ENCODE results near the gene ASPG.

DNA sequence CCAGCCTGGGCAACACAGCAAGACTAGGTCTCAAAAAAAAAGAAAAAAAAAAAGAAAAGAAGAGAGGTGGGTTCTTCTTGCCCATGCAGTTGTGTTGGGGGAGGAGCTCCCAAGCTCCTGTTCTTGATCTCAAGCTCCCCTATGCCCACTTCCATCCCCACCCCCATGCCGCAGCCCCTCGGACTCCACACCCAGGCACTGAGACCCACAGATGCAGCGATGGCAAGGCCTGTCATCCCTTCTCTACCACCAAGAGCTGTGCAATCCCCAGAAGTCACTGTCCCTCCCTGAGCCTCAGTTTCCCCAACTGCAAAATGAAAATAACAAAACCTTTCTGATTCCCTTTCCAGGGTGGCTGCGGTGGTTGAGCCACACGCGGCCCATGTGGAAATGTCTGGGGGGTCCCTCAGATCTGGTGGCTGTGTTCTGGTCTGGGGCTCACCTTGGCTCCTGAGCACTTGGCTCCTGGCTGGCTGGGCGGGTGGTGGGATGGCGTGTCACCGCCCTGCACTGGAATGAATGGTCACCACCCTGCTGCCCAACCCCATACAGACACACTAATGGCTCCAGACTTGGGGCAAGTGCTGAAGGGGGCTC is 30.3 kb downstream of the ASPG start:
- TF ChIP-seq CTCF (IDR thresholded peaks at IDR 0.05; ENCODE audit: poor library complexity) (no peak), EZH2 (IDR thresholded peaks at IDR 0.05; ENCODE audit: borderline replicate concordance) (no peak), EZH2phosphoT487 (IDR thresholded peaks at IDR 0.05; ENCODE audit: low read depth, severe bottlenecking, unreplicated experiment) (no peak)

Measured in hepatocyte (in vitro differentiated cells).